GM21360 (cell line): Measurements from ENCODE around the gene ROBO2.
"Not testable (repeated sequence)": the region's sequence is repeated elsewhere in the genome, so short reads cannot be mapped to it uniquely, and the experiment has no call there.

ENCODE experiments used
- ATAC-seq: cut with Tn5 transposase; IDR thresholded peaks from one replicate; pipeline ENCODE4 v1.9.1; 2021; ENCODE audit warnings: mild to moderate bottlenecking, moderate library complexity; ENCODE audit not compliant: unreplicated experiment

The ROBO2 gene

GRCh38 chr3:77381431-77381830 is 341.5 kb downstream of the ROBO2 start:
- ATAC-seq = no peak

- ATAC-seq = no peak
Measured at GRCh38 chr3:77392181-77392580, 352.3 kb downstream of the ROBO2 start.

- no peak for ATAC-seq
Measured at GRCh38 chr3:77394046-77394445, 354.1 kb downstream of the ROBO2 start.

- no peak for ATAC-seq
Measured at GRCh38 chr3:77404871-77405270, 365.0 kb downstream of the ROBO2 start.

GRCh38 chr3:77407441-77407840 is 367.5 kb downstream of the ROBO2 start:
- no peak for ATAC-seq

- ATAC-seq = not testable (repeated sequence)
Measured at GRCh38 chr3:77410334-77410733, 370.4 kb downstream of the ROBO2 start.

- ATAC-seq = no peak
Measured at GRCh38 chr3:77411334-77411733, 371.4 kb downstream of the ROBO2 start.

GRCh38 chr3:77412021-77412438 is 372.1 kb downstream of the ROBO2 start:
- no peak for ATAC-seq

GRCh38 chr3:77412584-77412983 is 372.7 kb downstream of the ROBO2 start:
- ATAC-seq = no peak

GRCh38 chr3:77414881-77415280 is 375.0 kb downstream of the ROBO2 start:
- no peak for ATAC-seq

- ATAC-seq = no peak
Measured at GRCh38 chr3:77420336-77420735, 380.4 kb downstream of the ROBO2 start.

- ATAC-seq = no peak
Measured at GRCh38 chr3:77421916-77422315, 382.0 kb downstream of the ROBO2 start.

- no peak for ATAC-seq
Measured at GRCh38 chr3:77426531-77426930, 386.6 kb downstream of the ROBO2 start.

GRCh38 chr3:77427528-77427927 is 387.6 kb downstream of the ROBO2 start:
- ATAC-seq = no peak

- ATAC-seq = no peak
Measured at GRCh38 chr3:77436908-77437307, 397.0 kb downstream of the ROBO2 start.

- ATAC-seq = no peak
Measured at GRCh38 chr3:77446084-77446483, 406.2 kb downstream of the ROBO2 start.

GRCh38 chr3:77446761-77447160 is 406.9 kb downstream of the ROBO2 start:
- no peak for ATAC-seq

GRCh38 chr3:77449459-77450350 is 409.8 kb downstream of the ROBO2 start:
- ATAC-seq = no peak

GRCh38 chr3:77456431-77456830 is 416.5 kb downstream of the ROBO2 start:
- ATAC-seq = no peak

- ATAC-seq = no peak
Measured at GRCh38 chr3:77456906-77457305, 417.0 kb downstream of the ROBO2 start.

GRCh38 chr3:77459926-77460325 is 420.0 kb downstream of the ROBO2 start:
- no peak for ATAC-seq

GRCh38 chr3:77460326-77460725 is 420.4 kb downstream of the ROBO2 start:
- ATAC-seq = no peak

- no peak for ATAC-seq
Measured at GRCh38 chr3:77462951-77463350, 423.1 kb downstream of the ROBO2 start.
